ENCODE measurements around the gene GAS7.

DNA sequence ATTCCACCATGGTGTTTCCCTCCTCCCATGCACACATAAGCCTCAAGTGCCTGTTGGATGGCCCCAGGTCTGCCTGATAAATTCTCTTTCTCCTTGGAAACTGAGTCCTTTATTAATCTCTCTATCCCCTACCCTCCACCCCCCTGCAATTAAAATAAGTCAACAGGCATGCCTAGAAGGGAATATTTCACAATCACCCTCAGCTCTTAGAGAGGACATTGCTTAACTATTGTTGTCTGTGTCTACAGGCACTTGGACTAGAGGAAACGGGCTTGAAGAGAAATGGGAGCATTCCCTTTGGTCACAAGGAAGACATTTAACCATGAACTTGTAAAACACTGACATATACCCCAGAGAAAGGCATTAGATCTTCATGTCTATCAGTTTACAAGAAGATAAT lies 332.8 kb downstream of the GAS7 start:
- TF ChIP-seq EZH2 (IDR thresholded peaks at IDR 0.05; ENCODE audit: low read length) = no peak
- TF ChIP-seq, protein P1, sequence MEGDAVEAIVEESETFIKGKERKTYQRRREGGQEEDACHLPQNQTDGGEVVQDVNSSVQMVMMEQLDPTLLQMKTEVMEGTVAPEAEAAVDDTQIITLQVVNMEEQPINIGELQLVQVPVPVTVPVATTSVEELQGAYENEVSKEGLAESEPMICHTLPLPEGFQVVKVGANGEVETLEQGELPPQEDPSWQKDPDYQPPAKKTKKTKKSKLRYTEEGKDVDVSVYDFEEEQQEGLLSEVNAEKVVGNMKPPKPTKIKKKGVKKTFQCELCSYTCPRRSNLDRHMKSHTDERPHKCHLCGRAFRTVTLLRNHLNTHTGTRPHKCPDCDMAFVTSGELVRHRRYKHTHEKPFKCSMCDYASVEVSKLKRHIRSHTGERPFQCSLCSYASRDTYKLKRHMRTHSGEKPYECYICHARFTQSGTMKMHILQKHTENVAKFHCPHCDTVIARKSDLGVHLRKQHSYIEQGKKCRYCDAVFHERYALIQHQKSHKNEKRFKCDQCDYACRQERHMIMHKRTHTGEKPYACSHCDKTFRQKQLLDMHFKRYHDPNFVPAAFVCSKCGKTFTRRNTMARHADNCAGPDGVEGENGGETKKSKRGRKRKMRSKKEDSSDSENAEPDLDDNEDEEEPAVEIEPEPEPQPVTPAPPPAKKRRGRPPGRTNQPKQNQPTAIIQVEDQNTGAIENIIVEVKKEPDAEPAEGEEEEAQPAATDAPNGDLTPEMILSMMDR (optimal IDR thresholded peaks at IDR 0.05 in 1 of 3, IDR thresholded peaks at IDR 0.05 in 1 of 3, conservative IDR thresholded peaks at IDR 0.05 in 1 of 3; ENCODE audit: extremely low read depth in 1 of 3, insufficient read depth in 2 of 3, low read length in 3 of 3) = no peak

Data from keratinocyte (primary cell).